HG03108 (cell line): ENCODE measurements around the gene HABP4.

Experiments used
- ATAC-seq: cut with Tn5 transposase; IDR thresholded peaks from one replicate; pipeline ENCODE4 v1.9.1; 2021; ENCODE audit warnings: moderate library complexity; ENCODE audit not compliant: unreplicated experiment

The HABP4 gene

DNA sequence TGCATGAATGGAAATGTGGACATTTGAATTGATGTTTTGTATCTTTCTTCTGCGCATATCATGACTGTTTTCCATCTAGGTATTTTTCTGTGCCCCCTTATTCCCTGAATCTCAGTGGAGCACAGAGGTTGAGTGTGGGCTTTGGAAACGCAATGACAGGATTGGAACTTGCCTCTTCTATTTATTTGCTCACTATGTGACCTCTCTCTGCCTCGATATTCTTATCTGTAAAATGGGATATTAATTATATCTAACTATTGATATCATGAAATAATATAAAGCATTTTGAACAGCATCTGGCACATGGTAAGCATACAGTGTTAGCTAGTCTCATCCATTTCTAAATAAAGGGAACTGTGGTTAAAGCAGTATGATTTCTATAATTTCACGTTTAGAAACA, 26.0 kb downstream of the HABP4 start:
- ATAC-seq, result no peak

GRCh38 chr9:96476591-96476990, 26.6 kb downstream of the HABP4 start:
- ATAC-seq, result no peak

GRCh38 chr9:96478829-96479371, 28.9 kb downstream of the HABP4 start:
- peak; percentile 66 for ATAC-seq

- no peak for ATAC-seq
Observed at GRCh38 chr9:96480736-96481135, 30.8 kb downstream of the HABP4 start.

DNA sequence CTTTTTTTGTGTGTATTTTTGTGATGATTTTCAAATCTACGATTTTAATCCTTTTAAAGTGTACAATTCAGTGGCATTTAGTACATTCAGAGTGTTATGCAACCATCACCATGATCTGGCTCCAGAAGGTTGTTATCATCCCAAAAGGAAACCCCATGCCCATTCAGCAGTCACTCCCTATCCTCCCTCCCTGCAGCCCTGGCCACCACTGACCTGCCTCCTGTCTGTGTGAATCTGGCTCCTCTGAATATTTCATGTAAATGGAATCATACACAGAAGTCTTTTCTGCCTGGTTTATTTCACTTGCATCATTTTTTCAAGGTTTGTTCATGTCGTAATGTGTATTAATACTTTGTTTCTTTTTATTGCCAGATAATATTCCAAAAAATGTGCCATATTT, 32.5 kb downstream of the HABP4 start:
- ATAC-seq, result no peak

GRCh38 chr9:96483197-96483596, 33.2 kb downstream of the HABP4 start:
- ATAC-seq, result no peak

- ATAC-seq, result no peak
Observed at GRCh38 chr9:96483733-96484390, 33.9 kb downstream of the HABP4 start.

DNA sequence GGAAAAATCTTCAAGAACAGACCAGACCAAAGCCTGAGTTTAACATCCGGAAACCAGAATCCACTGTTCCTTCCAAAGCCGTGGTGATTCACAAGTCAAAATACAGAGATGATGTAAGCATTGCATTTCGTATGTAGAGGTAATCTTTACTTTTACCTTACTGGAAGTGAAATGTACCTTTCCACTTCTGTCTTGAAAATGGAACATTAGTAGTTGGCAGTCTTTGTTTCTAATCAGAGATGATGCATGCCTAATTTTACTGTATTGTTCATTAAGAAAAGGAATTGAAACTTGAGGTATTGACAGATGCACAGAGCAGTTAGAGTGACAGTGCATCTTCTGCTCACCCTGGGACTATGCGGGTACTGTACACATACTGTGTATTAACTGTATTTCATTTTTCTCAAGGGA, 34.6 kb downstream of the HABP4 start:
- peak; percentile 85 for ATAC-seq

DNA sequence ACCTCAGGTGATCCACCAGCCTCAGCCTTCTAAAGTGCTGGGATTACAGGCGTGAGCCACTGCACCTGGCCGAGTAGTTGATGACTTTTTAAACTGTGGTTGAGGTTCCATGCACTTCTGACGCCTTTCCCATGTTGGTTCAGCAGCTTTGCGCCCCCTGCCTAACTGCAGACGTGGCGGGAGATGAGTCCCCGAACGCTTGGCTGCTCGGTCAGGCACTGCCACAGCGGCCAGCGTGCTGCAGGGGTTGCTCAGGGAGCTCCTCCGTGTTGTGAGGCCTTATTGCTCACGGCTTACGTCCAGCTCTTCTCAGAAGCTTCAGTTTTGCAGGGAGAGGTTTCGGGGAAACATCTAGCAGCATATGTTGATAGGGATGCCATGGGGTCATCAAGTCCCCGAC, 35.3 kb downstream of the HABP4 start:
- ATAC-seq, result no peak

GRCh38 chr9:96486386-96487028, 36.5 kb downstream of the HABP4 start:
- ATAC-seq, result no peak

GRCh38 chr9:96487029-96487396, 37.0 kb downstream of the HABP4 start:
- no peak for ATAC-seq

DNA sequence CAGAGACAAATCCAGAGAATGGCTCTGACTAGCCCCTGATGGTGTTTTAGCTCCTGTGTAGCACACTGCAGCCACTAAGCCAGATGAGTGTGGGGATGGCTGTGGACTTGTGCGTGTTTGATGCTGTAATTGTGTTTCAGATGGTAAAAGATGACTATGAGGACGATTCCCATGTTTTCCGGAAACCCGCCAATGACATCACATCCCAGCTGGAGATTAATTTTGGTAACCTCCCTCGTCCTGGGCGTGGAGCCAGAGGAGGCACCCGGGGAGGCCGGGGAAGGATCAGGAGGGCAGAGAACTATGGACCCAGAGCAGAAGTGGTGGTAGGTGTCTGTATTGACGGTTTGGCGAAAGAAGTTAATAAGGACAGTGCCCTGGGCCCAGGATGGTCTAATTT, 38.0 kb downstream of the HABP4 start:
- no peak for ATAC-seq

GRCh38 chr9:96489482-96489979, 39.6 kb downstream of the HABP4 start:
- no peak for ATAC-seq

DNA sequence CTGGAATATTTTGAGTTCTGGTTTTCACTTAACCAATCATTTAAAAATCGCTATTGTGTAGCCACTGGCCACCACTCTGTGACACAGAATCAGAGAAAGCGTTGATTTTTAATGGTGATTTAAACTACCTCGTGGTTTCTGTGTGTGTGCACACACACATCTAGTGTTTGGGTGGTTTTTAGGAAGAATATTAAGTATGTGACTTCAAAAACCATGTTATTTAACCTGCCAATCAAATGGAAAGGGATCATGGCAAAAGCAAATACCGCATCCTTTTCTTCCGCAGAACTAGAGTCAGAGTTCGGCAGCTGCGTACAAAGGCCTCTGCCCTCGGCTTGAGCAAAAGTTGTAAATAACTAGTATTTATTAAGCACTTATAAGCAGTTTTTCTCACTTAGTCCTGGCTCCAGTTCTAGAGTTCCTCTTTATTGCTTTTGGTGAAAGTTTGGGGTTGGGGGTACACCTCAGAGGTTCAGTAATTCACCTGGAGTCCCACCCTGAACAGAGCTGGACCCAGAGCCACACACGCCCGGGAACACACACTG, 40.6 kb downstream of the HABP4 start:
- no peak for ATAC-seq

DNA sequence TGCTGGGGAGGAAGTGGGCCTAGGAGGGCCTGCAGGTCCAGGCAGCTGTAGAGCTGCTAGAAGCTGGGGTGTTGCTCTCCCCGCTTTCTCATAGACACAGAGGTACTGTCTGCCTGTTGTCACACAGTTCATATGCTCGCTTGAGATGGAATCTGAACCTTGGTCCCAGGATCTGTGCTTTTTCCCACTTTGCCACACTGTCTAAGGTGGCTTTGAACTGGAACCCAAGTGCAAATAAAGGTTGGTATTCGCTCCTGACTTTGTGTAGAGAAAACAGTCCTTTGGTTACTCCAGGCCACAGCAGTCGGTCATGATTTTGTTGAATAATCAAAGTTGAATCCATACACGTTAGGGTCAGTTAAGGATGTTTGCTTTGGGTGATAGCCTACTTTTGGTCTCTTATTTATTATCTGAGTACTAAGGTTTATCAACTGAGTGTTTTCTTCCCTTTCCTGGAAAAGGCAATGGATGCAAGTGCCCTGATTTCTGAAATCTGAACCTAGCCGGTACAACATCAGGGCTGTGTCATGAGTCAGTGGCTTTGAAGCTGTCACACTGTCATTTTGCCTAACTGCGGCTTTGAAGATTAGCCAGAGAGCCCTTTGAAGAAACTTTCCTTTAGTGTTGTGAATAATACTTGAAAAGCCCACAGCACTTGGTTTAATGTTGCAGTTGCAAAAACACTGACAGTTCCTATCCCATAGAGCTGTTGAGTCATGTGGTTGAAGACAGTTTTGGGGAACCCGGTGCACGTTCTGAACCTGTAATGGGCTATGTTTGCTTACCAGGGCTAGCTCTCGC, 41.3 kb downstream of the HABP4 start:
- no peak for ATAC-seq

DNA sequence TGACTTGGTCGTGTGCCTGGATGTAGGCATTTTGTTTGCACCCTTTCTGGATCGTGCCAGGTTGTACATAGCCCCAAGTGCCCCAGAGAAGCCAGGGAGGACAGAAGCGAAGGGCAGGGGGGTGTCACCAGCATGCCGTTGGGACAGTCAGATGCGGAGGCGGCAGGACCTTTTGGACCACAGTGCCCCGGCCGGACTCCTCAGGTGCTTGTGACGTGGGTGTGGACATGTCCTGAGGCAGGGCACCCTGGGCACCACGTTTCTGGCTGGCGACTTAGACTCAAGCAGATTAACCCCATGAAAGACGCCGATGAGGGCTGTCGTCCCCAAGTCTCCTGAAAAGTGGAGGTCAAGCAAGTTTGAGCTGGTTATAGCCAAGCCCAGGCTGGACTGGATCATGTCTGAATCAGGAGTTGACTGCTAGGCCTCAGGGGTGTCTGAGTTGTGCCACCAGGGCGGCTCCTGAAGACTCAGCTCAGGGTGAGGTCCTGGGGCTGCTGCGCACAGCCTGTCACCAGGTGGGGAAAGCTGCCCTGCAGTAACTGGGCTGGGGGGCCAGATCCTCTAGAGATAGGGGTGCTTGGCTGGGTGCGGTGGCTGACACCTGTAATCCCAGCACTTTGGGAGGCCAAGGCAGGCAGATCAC, 42.0 kb downstream of the HABP4 start:
- no peak for ATAC-seq

GRCh38 chr9:96492993-96493531, 43.1 kb downstream of the HABP4 start:
- ATAC-seq, result no peak

DNA sequence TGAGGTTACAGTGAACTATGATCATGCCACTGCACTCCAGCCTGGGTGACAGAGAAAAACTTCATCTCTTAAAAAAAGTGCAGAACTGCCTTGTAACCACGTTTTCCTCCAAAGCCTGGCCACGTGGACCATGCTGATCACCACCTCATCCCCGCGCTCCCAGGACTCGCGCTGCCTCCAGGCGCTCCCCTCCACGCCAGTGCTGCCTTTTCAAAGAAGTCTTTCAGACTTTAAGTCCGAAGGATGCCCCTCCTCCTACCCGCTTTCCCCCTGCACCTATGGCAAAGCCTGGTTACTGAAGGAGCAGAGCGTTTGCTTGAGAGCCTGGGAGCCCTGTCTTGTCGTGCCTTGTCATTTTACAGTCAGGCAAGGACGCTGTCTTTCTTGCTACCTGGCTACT, 43.8 kb downstream of the HABP4 start:
- ATAC-seq, result no peak

- no peak for ATAC-seq
Observed at GRCh38 chr9:96494215-96494800, 44.3 kb downstream of the HABP4 start.

- no peak for ATAC-seq
Observed at GRCh38 chr9:96495341-96495740, 45.4 kb downstream of the HABP4 start.
